Activated naive CD4-positive, alpha-beta T cell treated with anti-CD3 and anti-CD28 coated beads, Interleukin-2, amount 50 U/mL, for 24 hours (primary cell): ENCODE measurements around the gene MPHOSPH9.
A peak's percentile ranks its signal among the peaks of the same experiment; 100 is the strongest.
"Not testable (repeated sequence)": the region's sequence is repeated elsewhere in the genome, so short reads cannot be mapped to it uniquely, and the experiment has no call there.

Source experiments
- H3K27ac Mint-ChIP-seq: one replicate; pipeline ENCODE4 v1.8.0; 2021; ENCODE audit warnings: mild to moderate bottlenecking, mixed read lengths
- H3K27me3 Mint-ChIP-seq: one replicate; pipeline ENCODE4 v1.8.0; 2021; ENCODE audit warnings: mixed read lengths
- H3K36me3 Mint-ChIP-seq: one replicate; pipeline ENCODE4 v1.8.0; 2021; ENCODE audit warnings: mixed read lengths
- H3K4me1 Mint-ChIP-seq: one replicate; pipeline ENCODE4 v1.8.0; 2021; ENCODE audit warnings: mixed read lengths
- H3K4me3 Mint-ChIP-seq: one replicate; pipeline ENCODE4 v1.8.0; 2021; ENCODE audit warnings: mild to moderate bottlenecking, mixed read lengths
- H3K9me3 Mint-ChIP-seq: one replicate; pipeline ENCODE4 v1.8.0; 2021; ENCODE audit warnings: mixed read lengths

The MPHOSPH9 gene

GRCh38 chr12:123265851-123266678 is 33.1 kb upstream of the MPHOSPH9 start:
- no peak overlapping the region for H3K27ac Mint-ChIP-seq
- no peak overlapping the region for H3K4me3 Mint-ChIP-seq
- H3K9me3 Mint-ChIP-seq = no peaks in the 10 kb centered on the region
- no peaks in the 10 kb centered on the region for H3K27me3 Mint-ChIP-seq
- H3K36me3 Mint-ChIP-seq = no peaks in the 10 kb centered on the region
- H3K4me1 Mint-ChIP-seq = peaks cover 20% of the 10 kb centered on the region

- H3K27me3 Mint-ChIP-seq = no peaks in the 10 kb centered on the region
- H3K27ac Mint-ChIP-seq = peak overlapping the region; percentile 4
- peaks cover 12% of the 10 kb centered on the region for H3K4me1 Mint-ChIP-seq
- H3K36me3 Mint-ChIP-seq = peaks cover 5% of the 10 kb centered on the region
- no peak overlapping the region for H3K4me3 Mint-ChIP-seq
- no peaks in the 10 kb centered on the region for H3K9me3 Mint-ChIP-seq
Measured at GRCh38 chr12:123264642-123265041, 31.7 kb upstream of the MPHOSPH9 start.

- no peak overlapping the region for H3K4me3 Mint-ChIP-seq
- H3K27ac Mint-ChIP-seq = no peak overlapping the region
- H3K27me3 Mint-ChIP-seq = no peaks in the 10 kb centered on the region
- peaks cover 5% of the 10 kb centered on the region for H3K36me3 Mint-ChIP-seq
- no peaks in the 10 kb centered on the region for H3K9me3 Mint-ChIP-seq
- peaks cover 7% of the 10 kb centered on the region for H3K4me1 Mint-ChIP-seq
Measured at GRCh38 chr12:123263196-123263817, 30.4 kb upstream of the MPHOSPH9 start.

GRCh38 chr12:123261196-123261595 is 28.3 kb upstream of the MPHOSPH9 start:
- Mint-ChIP-seq H3K27me3 (no peaks in the 10 kb centered on the region), H3K4me1 (peaks cover 6% of the 10 kb centered on the region), H3K9me3 (no peaks in the 10 kb centered on the region), H3K36me3 (peaks cover 6% of the 10 kb centered on the region), H3K27ac (peak overlapping the region; percentile 59), H3K4me3 (no peak overlapping the region)

- H3K4me1 Mint-ChIP-seq = peaks cover 7% of the 10 kb centered on the region
- no peaks in the 10 kb centered on the region for H3K27me3 Mint-ChIP-seq
- no peaks in the 10 kb centered on the region for H3K9me3 Mint-ChIP-seq
- peaks cover 6% of the 10 kb centered on the region for H3K36me3 Mint-ChIP-seq
- no peak overlapping the region for H3K4me3 Mint-ChIP-seq
- peak overlapping the region; percentile 77 for H3K27ac Mint-ChIP-seq
Measured at GRCh38 chr12:123260081-123260480, 27.1 kb upstream of the MPHOSPH9 start.

GRCh38 chr12:123258593-123258992 is 25.7 kb upstream of the MPHOSPH9 start:
- Mint-ChIP-seq H3K4me1 (peaks cover 14% of the 10 kb centered on the region), H3K9me3 (no peaks in the 10 kb centered on the region), H3K27ac (no peak overlapping the region), H3K4me3 (no peak overlapping the region), H3K27me3 (no peaks in the 10 kb centered on the region), H3K36me3 (peaks cover 6% of the 10 kb centered on the region)

GRCh38 chr12:123254853-123255446 is 22.0 kb upstream of the MPHOSPH9 start:
- H3K27ac Mint-ChIP-seq = peak overlapping the region; percentile 71
- H3K36me3 Mint-ChIP-seq = peaks cover 6% of the 10 kb centered on the region
- H3K4me1 Mint-ChIP-seq = peaks cover 39% of the 10 kb centered on the region
- no peaks in the 10 kb centered on the region for H3K27me3 Mint-ChIP-seq
- no peak overlapping the region for H3K4me3 Mint-ChIP-seq
- H3K9me3 Mint-ChIP-seq = no peaks in the 10 kb centered on the region

- no peaks in the 10 kb centered on the region for H3K9me3 Mint-ChIP-seq
- no peaks in the 10 kb centered on the region for H3K27me3 Mint-ChIP-seq
- H3K27ac Mint-ChIP-seq = peak overlapping the region; percentile 70
- H3K36me3 Mint-ChIP-seq = peaks cover 8% of the 10 kb centered on the region
- H3K4me3 Mint-ChIP-seq = no peak overlapping the region
- H3K4me1 Mint-ChIP-seq = peaks cover 41% of the 10 kb centered on the region
Measured at GRCh38 chr12:123253641-123254459, 20.9 kb upstream of the MPHOSPH9 start.

GRCh38 chr12:123252365-123252764 is 19.4 kb upstream of the MPHOSPH9 start:
- not testable (repeated sequence) for H3K4me3 Mint-ChIP-seq, H3K36me3 Mint-ChIP-seq, H3K27ac Mint-ChIP-seq, H3K27me3 Mint-ChIP-seq, H3K9me3 Mint-ChIP-seq
- peaks cover 49% of the 10 kb centered on the region for H3K4me1 Mint-ChIP-seq

- Mint-ChIP-seq H3K9me3 (no peaks in the 10 kb centered on the region), H3K4me1 (peaks cover 56% of the 10 kb centered on the region), H3K27me3 (no peaks in the 10 kb centered on the region), H3K27ac (peak overlapping the region; percentile 71), H3K4me3 (no peak overlapping the region), H3K36me3 (peaks cover 6% of the 10 kb centered on the region)
Measured at GRCh38 chr12:123251403-123252076, 18.6 kb upstream of the MPHOSPH9 start.

- H3K27ac Mint-ChIP-seq = peak overlapping the region; percentile 94
- peak overlapping the region; percentile 51 for H3K4me3 Mint-ChIP-seq
- H3K4me1 Mint-ChIP-seq = peaks cover 64% of the 10 kb centered on the region
- H3K9me3 Mint-ChIP-seq = no peaks in the 10 kb centered on the region
- peaks cover 6% of the 10 kb centered on the region for H3K36me3 Mint-ChIP-seq
- H3K27me3 Mint-ChIP-seq = no peaks in the 10 kb centered on the region
Measured at GRCh38 chr12:123250471-123251383, 17.8 kb upstream of the MPHOSPH9 start.

GRCh38 chr12:123248996-123249741 is 16.2 kb upstream of the MPHOSPH9 start:
- H3K4me1 Mint-ChIP-seq = peaks cover 65% of the 10 kb centered on the region
- not testable (repeated sequence) for H3K9me3 Mint-ChIP-seq, H3K27me3 Mint-ChIP-seq, H3K27ac Mint-ChIP-seq, H3K36me3 Mint-ChIP-seq, H3K4me3 Mint-ChIP-seq

GRCh38 chr12:123248129-123248528 is 15.2 kb upstream of the MPHOSPH9 start:
- not testable (repeated sequence) for H3K27me3 Mint-ChIP-seq, H3K4me3 Mint-ChIP-seq, H3K9me3 Mint-ChIP-seq, H3K36me3 Mint-ChIP-seq
- H3K4me1 Mint-ChIP-seq = peaks cover 63% of the 10 kb centered on the region
- peak overlapping the region; percentile 85 for H3K27ac Mint-ChIP-seq

- Mint-ChIP-seq H3K4me1 (peaks cover 64% of the 10 kb centered on the region), H3K36me3 (peaks cover 8% of the 10 kb centered on the region), H3K27ac (peak overlapping the region; percentile 47), H3K4me3 (peak overlapping the region; percentile 54), H3K9me3 (no peaks in the 10 kb centered on the region), H3K27me3 (no peaks in the 10 kb centered on the region)
Measured at GRCh38 chr12:123245678-123246077, 12.7 kb upstream of the MPHOSPH9 start.
